HG03025 (cell line): ENCODE results near the gene OBSCN.

ENCODE experiments used
- ATAC-seq: cut with Tn5 transposase; IDR thresholded peaks from one replicate; pipeline ENCODE4 v1.9.1; 2021; ENCODE audit warnings: mild to moderate bottlenecking, moderate library complexity; ENCODE audit not compliant: unreplicated experiment, low FRiP score

Gene OBSCN

DNA sequence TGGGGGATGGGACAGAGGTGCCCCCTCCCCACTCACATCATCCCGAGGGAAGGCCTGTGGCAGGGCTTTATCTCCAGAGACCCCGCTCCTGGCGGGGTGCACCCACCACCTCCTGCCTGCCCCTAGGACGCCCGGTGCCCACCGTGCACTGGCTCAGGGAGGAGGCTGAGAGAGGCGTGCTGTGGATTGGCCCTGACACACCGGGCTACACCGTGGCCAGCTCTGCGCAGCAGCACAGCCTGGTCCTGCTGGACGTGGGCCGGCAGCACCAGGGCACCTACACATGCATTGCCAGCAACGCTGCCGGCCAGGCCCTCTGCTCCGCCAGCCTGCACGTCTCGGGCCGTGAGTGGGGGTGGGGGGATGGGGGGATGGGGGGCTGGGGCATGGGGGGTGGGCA lies 127.1 kb downstream of the OBSCN start:
- ATAC-seq = no peak

DNA sequence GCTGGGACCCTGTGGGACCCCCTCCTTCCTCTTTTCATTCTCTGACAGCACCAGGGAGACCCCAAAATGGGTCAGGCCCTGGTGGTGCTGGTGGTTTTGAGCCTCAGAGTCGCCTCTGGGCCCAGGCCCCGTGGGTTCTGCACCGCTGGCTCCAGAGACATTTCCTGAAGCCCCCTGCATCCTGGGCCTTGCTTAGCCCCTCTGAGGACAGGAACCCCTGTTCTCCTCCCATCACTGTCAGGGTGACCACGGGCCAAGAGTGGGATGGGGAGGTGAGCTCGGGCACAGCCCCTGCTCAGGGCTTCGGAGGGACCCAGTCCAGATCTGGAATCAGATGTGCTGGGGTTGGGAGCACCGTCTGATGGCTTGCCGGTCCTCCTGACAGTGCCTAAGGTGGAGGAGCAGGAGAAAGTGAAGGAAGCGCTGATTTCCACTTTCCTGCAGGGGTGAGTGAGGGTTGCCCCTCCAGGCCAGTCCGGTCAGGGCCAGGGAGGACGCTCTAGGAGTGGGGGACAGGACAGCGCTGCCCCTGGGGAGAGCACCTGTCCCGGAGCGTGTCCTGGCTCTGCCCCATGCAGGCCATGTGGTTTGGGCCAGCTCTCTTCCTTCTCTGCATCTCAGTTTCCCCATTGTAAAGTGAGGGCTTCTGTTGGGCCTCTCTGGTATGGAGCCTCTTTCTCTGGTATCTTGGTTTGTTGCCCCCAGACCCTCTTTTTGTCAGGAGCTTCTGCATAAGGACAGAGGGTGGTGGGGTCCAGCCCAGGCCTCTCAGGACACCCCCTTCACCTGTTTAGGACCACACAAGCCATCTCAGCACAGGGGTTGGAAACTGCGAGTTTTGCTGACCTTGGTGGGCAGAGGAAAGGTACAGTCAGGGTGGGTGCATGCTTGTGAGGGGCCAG lies 127.8 kb downstream of the OBSCN start:
- ATAC-seq = no peak

DNA sequence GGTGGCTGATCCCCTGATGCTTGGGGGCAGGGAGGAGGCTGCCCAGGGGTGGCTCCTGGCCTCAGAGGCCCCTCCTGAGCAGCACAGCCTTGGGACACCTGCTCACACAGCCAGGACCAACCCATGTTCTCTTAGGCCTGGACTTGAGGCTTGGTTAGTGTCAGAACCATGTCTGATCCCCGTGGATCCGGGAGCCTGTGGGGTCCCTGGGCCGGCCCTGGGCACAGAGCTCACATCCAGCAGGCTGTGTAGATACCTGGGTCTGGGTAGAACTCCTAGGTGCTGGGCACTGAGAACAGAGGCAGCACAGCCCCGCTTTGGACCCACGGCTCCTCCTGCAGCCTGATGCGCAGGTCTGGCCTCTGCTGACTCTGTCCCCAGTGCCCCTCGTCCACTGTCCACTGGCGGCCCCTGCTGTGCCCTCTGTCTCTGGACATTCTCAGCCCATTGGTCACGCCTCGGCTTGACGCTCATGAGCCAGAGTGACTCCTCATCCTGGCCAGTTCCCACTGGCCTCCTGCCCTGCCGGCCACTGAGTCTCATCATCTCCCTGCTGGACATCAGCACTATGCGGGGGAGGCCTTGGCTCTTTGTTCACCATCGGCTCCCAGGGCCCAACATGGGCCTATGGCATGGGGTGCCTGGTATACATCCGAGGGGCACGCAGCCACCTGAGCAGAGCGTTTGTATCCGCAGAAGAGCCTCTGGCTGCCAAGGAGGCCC lies 128.6 kb downstream of the OBSCN start:
- no peak for ATAC-seq

DNA sequence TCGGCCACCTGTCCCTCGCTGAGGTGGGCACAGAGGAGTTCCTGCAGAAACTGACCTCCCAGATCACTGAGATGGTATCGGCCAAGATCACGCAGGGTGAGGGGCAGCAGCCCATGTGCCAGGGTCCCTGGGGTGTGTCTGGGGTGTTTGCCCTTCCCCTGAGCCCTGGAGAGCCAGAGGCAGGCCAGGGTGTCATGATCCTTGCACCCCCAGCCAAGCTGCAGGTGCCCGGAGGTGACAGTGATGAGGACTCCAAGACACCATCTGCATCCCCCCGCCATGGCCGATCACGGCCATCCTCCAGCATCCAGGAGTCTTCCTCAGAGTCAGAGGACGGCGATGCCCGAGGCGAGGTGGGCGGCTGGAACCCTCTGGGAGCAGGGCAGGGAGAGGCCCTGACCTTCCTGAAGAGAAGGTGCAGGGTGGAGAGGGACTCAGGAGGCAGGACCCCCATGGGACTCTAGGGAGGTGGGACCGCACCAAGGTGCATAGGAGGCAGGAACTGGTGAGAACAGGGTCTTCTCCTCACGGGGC lies 129.3 kb downstream of the OBSCN start:
- ATAC-seq = no peak

DNA sequence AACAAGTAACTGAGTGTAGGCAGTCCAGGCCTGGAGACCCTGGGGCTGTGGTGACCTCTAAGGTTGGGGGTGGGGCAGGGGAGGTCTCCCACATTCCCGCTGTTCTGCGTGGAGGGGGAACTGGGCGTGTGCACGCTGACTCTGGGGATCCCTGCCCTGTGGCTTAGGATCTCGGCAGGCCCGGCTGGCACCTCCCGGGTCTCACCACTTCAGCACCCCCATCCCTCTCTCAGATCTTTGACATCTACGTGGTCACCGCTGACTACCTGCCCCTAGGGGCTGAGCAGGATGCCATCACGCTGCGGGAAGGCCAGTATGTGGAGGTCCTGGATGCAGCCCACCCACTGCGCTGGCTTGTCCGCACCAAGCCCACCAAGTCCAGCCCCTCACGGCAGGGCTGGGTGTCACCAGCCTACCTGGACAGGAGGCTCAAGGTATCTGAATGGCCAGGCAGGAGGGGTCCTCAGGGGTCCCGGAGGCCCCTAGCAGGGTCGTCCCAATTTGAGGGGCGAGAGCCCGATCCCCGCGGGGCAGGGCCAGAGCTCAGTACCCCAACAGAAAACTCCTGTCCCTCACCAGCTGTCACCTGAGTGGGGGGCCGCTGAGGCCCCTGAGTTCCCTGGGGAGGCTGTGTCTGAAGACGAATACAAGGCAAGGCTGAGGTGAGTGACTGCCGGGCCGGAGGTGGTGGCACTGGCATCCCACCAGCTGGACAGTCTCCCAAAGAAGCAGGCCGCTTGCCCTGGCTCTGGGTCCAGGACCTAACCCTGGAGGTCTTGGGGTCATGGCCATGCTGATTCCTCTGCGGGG lies 130.1 kb downstream of the OBSCN start:
- no peak for ATAC-seq

DNA sequence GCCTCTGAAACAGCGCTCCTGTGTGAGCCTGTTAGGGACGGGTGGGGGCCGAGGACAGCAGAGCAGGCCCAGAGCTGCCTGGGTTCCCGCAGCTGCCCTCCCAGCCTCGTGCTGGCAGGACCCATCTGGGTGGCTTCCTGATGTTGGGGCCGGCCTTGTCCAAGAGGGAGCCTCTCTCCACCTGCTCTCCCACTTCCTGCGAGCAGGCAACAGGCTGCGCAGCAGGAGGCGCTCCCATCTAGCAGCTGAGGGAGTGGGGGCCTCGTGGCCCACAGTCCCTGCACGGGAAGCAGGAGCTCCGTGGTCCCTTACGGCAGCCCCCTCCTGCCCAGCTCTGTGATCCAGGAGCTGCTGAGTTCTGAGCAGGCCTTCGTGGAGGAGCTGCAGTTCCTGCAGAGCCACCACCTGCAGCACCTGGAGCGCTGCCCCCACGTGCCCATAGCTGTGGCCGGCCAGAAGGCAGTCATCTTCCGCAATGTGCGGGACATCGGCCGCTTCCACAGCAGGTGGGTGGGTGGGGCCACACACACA lies 130.7 kb downstream of the OBSCN start:
- ATAC-seq = no peak

DNA sequence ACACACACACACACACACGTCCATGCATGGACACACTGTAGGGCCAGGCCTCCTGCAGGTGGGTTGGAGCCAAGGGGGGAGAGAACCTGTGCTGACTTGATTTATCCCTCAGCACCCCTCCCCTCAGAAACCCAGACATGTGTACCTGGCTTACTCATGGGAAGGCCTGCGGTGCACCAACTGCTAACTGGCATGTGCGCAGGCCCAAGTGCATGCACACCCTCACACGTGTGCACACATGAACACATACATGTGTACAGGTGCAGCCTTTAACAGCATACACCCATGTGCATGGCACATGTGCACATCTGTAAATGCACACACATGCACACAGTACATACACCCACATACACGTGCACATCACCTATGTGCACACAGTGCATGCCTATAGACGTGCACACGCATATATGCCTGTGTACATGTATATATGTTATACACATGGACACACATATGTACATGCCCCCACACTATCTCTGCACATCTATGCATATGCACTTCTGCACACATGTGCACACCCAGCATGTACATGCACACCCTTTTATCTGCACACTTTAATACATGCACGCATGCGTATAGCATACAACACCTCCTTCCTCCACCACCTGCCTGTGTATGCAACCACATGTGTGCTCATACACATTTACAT lies 131.3 kb downstream of the OBSCN start:
- no peak for ATAC-seq

DNA sequence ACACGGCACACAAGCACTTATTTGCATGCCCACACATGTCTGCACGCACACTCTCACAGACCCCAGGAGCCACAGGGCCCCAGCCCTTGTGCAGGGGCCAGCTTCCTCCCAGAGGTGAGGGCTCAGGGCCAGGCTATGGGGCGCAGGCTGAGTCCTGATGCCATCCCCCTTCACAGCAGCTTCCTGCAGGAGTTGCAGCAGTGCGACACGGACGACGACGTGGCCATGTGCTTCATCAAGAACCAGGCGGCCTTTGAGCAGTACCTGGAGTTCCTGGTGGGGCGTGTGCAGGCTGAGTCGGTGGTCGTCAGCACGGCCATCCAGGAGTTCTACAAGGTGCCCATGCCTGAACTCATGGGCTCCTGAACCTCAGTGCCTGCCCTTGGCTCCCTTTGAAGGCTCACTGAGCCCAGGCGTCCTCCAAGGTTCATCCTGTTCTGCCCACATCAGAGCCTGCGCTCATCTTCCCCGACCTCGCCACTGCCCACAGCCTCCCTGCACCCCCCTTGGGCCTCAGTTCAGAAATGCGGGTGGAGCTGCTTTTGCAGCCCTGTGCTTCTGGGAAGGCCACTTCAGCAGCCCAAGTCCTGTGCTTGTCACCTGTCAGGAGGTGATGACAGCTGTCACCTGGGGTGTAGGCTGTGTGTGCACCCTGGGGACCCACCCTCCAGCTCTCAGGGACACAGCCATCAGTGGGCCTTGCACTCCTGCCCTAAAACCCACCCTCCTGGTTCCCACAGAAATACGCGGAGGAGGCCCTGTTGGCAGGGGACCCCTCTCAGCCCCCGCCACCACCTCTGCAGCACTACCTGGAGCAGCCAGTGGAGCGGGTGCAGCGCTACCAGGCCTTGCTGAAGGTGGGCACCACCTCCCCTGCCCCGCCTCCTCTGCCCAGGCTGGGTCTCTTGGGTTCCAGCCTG lies 132.2 kb downstream of the OBSCN start:
- ATAC-seq = no peak

DNA sequence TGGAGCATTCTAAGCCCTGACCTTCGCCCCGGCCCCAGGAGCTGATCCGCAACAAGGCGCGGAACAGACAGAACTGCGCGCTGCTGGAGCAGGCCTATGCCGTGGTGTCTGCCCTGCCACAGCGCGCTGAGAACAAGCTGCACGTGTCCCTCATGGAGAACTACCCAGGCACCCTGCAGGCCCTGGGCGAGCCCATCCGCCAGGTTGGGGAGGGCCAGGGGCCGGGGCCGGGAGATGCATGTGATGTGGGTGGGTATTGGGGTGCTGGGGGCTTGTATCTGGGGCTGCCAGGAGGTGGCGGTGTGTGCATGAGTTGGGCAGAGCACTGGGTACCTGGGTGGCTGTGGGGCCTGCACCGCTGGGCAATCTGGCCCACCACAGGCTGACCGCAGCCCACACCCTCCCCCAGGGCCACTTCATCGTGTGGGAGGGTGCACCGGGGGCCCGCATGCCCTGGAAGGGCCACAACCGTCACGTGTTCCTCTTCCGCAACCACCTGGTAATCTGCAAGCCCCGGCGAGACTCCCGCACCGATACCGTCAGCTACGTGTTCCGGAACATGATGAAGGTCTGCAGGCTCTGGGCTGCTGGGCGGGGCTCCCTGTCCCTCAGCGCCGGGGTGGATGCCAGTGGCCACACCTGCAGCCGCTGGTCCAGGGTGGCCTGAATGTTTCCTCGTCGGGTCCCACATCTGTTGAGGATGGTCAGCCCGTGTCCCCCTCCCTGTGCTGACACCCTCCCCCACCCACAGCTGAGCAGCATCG lies 133.0 kb downstream of the OBSCN start:
- ATAC-seq = no peak

DNA sequence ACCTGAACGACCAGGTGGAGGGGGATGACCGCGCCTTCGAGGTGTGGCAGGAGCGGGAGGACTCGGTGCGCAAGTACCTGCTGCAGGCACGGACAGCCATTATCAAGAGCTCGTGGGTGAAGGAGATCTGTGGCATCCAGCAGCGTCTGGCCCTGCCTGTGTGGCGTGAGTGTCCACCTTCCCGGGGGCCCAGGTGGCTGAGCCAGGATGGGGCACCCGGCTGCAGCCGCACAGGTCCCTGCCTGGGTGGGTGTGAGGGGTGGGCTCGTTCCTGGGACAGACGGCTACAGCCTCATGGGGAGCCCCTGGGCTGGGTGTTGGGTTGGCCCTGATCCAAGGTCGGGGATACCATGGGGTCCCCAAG lies 133.6 kb downstream of the OBSCN start:
- no peak for ATAC-seq

DNA sequence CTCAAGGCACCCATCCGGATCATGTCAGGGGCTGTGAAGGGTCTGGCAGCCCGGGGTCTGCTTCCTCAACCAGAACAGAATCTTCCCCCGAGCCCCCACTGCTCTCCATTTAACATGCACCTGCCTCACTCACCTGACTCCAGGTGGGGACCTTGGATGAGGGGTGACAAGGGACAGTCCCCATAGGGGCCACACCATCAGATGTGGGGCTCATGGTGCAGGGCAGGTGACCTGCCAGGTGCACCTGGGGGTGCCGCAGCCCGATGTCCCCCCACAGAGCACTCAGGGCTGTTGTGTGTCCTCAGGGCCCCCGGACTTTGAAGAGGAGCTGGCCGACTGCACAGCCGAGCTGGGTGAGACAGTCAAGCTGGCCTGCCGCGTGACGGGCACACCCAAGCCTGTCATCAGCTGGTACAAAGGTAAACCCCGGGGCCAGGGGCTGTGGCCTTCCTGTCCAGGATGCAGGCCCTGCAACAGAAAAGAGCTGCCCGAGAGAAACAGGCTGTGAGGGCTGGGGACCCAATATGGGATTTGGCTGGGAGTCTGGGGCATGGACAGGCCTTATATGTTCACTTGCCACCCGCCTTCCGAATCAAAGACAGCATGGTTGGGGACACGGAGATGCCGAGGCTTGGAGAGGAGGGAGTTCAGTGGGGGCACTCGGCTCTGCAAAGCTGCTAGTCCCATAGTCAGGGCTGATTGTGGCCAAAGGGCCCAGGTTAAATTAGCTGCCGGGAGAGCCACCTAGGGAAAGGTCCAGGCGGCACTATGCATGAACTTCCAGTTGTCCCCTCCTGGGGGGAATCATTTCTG lies 134.2 kb downstream of the OBSCN start:
- no peak for ATAC-seq

DNA sequence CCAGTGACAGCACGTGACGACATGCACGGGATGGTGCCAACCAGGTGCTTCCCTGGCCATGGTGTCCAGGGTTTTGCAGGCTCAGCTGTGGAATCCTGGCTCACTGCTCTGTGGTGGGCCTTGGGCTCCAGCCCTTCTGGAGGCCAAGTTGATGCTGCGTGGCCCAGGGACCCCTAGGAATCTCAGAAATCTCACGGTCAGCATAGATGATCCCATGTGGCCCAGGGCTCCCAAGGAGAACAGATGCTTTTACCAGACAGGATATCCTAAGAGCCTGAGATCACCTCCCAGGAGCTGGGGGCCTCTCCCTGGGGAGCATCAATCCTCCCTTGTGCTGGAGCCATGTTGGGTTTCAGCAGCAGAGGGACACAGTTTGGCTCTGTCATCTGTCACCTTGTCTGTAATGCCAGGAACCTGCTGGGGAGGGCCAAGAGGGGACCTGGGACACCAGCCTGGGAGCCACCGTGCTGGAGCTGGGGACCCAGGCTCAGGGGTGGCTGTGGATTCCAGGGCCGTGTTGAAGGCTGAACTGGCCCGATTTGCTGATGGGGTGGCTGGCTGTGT lies 134.9 kb downstream of the OBSCN start:
- ATAC-seq = no peak

DNA sequence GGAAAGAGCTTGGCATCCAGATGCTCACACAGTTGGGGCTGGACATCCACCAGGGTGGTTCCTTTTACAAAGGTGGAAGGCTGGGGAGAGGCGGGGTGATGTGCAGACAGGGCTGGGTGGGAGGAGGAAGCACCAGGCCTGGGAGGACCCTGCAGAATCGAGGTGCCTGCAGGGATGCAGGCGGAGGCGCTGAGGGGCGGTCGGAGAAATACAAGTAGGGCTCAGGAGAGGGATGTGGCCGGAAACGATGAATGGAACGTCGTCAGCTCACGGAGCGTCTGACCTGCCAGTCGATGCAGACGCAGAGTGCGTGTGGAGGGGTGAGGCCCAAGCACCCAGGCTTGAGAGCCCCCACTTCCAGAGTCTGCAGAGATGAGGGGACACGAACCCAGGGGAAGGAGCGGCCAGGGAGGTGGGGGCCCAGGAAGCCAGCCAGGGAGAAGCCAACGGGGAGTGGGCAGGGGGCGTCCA lies 135.4 kb downstream of the OBSCN start:
- ATAC-seq = no peak

DNA sequence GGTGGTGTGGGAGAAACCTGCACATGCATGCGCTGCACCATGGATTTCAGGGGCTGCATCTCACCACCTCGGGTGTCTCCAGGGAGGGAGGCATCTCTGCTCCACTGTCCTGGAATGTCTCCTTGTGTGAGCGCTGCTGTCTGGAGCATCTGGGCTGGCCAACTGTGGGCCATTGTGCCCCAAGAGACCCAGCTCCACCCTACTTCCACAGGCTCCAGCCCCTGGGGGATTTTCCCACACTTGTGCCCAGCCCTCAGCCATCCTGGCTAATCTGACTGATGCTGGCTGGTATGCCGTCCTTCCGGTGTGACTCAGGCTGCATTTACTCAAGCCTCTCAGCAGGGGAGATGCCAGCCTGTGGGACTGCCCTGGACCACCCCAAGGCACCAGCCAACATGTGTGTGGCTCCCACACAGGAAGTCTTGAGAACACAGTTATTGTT lies 136.8 kb downstream of the OBSCN start:
- ATAC-seq = no peak

DNA sequence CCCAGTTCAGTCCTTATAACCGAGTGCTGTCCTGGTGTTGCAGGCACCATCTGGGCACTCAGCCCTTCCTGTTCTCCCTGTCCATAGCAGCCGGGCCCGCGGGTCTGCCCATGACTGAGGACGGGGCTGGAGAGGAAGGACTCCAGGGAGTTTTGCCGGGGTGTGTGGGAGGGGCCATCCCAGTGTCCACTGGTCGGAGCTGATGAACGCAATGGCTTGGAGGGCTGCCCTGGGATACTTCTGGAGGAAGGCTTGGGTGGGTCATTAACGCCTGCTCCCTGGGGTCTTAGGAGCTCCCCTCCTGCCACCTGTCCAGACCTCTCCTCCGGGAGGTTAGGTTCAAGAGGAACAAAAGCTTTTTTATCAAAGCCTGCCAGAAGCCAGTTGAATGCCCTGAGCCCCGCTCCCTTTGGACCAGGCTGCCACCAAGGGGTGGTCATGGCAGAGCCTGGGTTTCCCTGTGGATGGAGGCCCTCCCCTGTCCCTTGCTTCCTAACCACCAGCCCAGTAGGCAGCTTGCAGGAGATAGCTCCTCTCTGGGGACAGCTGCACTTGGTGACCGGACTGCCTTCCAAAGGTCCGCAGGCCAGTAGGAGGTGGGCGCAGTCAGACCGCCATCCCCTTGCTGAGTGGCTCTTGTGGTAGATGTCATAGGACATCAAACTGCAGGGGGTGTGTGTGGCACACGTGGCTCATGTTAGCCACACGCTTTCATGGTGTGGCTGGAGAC lies 137.5 kb downstream of the OBSCN start:
- no peak for ATAC-seq

DNA sequence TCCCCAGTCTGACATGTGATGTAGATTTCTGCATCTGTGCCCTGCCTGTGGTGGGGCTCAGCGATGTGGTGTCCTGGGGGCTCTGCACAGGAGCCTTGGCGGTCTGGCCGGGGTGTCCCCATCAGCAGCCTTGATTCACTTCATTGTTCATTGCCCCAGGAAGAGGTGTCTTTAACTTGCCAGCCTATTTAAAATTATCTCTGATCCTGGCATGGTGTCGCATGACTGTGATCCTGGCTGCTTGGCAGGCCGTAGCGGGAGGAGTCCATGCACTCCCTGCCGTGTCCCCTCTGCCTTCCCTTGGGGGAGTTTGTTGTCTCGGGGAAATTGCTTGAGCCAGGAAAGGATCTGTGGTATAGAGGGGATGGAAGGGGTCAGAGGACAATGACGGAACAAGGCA lies 138.9 kb downstream of the OBSCN start:
- ATAC-seq = no peak
